ENCODE data around the gene CALML4.

GRCh38 chr15:68218847-68219798 lies 14.0 kb upstream of the CALML4 start:
- TF ChIP-seq CTCF (conservative IDR thresholded peaks at IDR 0.05; ENCODE audit: low read length), result no peak
- no peak for TF ChIP-seq EZH2phosphoT487 (IDR thresholded peaks at IDR 0.05; ENCODE audit: borderline replicate concordance, low read depth, low read length)

Data from OCI-LY7 (cell line).